Aorta (tissue), 5 donors: ENCODE results near the gene SMARCC2. TPM values are rescaled to one million over a fixed set of nuclear protein-coding genes. Genes with fewer than 3 reads are reported as not detected.

Source experiments
- ATAC-seq: fragments of 200-7000 bp; cut with Tn5 transposase; one replicate; pipeline ENCODE4 v1.9.1; 2022; ENCODE audit warnings: moderate library complexity; ENCODE audit not compliant: low FRiP score
- DNase-seq, 2 donors: peaks; one replicate each; pipeline ENCODE4 v3.0.0-alpha.2; 2020
- H3K27ac ChIP-seq, 2 donors: one replicate each; pipeline ENCODE4 v1.5.1; 2013; ENCODE audit warnings: low read length in 2 of 2, mild to moderate bottlenecking in 2 of 2, moderate library complexity in 2 of 2, control low read depth in 1 of 2, inconsistent platforms in 1 of 2, low read depth in 1 of 2
- H3K27me3 ChIP-seq, 2 donors: one replicate each; pipeline ENCODE4 v1.6.1; 2013; ENCODE audit warnings: control low read depth in 1 of 2, low read length in 1 of 2, mild to moderate bottlenecking in 1 of 2, moderate library complexity in 1 of 2; ENCODE audit not compliant: insufficient read depth in 2 of 2, control insufficient read depth in 1 of 2
- H3K36me3 ChIP-seq, 2 donors: one replicate each; pipeline ENCODE4 v1.6.1; 2013; ENCODE audit warnings: control low read depth in 1 of 2, low read length in 1 of 2, mild to moderate bottlenecking in 1 of 2; ENCODE audit not compliant: insufficient read depth in 2 of 2, control insufficient read depth in 1 of 2
- H3K4me1 ChIP-seq, 2 donors: one replicate each; pipeline ENCODE4 v1.6.1; 2013; ENCODE audit warnings: low read length in 2 of 2, control low read depth in 1 of 2, mild to moderate bottlenecking in 1 of 2, moderate library complexity in 1 of 2; ENCODE audit not compliant: insufficient read depth in 2 of 2, control insufficient read depth in 1 of 2
- H3K4me3 ChIP-seq, 2 donors: one replicate each; pipeline ENCODE4 v1.5.1; 2013; ENCODE audit warnings: low read length in 2 of 2, control low read depth in 1 of 2, mild to moderate bottlenecking in 1 of 2
- H3K9me3 ChIP-seq: one replicate; pipeline ENCODE4 v1.6.1; 2013; ENCODE audit warnings: mild to moderate bottlenecking, low read length; ENCODE audit not compliant: control insufficient read depth
- WGBS, 2 donors: extraction: QIAGEN DNeasy Blood & Tissue Kit; methylation state at CpG; one replicate each; pipeline ENCODE4 v1.1.7; 2013; 5-methylcytosine and 5-hydroxymethylcytosine counted together
- intact Hi-C, 2 donors: fragments of 100-400 bp; cut with DNase I; formaldehyde crosslinking; loops; one replicate each; pipeline versions ENCODE4 v1.14.2 to v1.15.0; 2022
- polyA plus RNA-seq, 2 donors: library from polyadenylated mRNA; stranded (reverse); fragments of 200-250 nt; gene quantifications; one replicate each; pipeline ENCODE4 v1.2.3, GENCODE V29; 2013
- total RNA-seq, 2 donors: library from RNA; stranded (reverse); fragmentation: NEBNext Ultra II Directional; extraction: Animal tissue kit (Norgen Biotek cat#: 25700); gene quantifications; one replicate each; pipeline ENCODE4 v1.2.1, GENCODE V29; 2021
- donor health status: healthy with polysubstance abuse.
- donor health status: Bipolar disorder and iron deficiency.
- donor health status: DM: no; HTN: no; CAD: no.
- donor health status: DM: no; HTN: no; CAD: no.
- donor health status: DM: yes; HTN: yes; CAD: no.

The SMARCC2 gene
- total and polyA plus RNA-seq, 4 donors = 45.0 to 140 (median 86.9) TPM

DNA sequence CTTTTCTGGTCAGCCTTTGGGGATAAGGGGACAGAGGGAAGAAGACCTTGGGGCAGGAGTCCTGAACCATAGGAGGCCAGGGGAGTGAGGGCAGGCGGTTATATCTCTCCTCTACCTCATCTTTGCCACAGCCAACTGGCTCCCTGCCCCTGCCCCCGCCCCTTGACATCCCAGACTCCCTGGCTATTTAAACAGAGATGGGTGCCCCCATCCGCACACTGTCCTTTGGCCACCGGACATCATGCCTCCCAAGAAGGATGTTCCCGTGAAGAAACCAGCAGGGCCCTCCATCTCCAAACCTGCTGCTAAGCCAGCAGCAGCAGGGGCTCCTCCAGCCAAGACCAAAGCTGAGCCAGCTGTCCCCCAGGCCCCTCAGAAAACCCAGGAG is 35.6 kb downstream of the SMARCC2 start:
- Histone ChIP-seq H3K27ac (no peak overlapping the region), H3K4me1 (no peaks in the 10 kb centered on the region), H3K27me3 (no peaks in the 10 kb centered on the region), H3K4me3 (no peak overlapping the region), H3K9me3 (no peaks in the 10 kb centered on the region), H3K36me3 (no peaks in the 10 kb centered on the region)
- no peak for DNase-seq
- 61 to 80% methylated on average over 5 of the region's 5 CpGs for WGBS, 2 donors
- intact Hi-C loops = no loop called here
- ATAC-seq = no peak

DNA sequence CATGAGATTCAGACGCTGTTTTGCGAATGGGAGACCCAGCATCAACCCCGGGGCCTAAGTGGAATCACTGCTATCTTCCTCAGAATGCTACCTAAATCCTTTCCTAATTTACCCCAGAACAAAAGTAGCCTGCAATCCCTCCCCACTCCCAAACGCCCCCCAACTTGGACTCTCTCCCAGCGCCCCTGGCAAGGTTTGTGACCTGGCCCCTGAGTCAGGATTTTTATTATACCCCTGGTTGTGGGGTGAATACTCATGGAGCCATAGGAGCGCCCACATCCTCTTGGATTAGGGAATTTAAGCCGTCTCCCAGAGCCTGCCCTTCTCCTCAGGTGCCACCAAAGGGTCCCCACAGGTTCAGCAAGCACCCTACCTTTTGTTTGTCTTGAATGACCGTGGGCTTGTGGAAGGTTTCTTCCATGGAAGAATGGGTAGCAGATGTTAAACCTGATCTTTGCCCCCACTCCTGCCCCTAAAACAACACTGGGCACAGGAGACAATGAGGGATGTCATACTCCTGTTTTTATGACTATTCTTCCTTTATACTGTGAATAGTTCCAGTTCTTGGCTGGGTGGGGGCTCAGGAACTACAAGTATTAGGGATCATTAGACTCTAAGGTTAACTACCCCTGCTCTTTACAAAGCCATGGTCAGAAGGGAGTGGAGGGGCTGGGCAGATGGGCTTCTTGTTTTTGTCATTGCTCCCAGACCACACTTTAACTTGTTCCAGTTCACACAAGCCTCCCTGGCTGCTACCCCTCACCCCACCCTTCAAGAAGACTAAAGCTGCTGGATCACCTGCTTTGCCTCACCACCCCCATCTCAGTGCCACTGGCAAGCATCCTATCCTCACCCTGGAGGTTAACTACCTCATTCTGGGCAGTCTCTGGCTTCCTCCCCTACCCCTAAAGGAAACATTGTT is 36.3 kb downstream of the SMARCC2 start:
- ATAC-seq (no peak), DNase-seq (no peak)
- no peaks in the 10 kb centered on the region for H3K36me3 ChIP-seq
- 11 to 12% methylated on average over 8 of the region's 8 CpGs for WGBS, 2 donors
- peak overlapping the region; percentile 15 to 42 for H3K4me3 ChIP-seq
- intact Hi-C loops = no loop called here
- no peaks in the 10 kb centered on the region for H3K9me3 ChIP-seq
- H3K27ac ChIP-seq = no peak overlapping the region
- no peaks in the 10 kb centered on the region for H3K4me1 ChIP-seq
- H3K27me3 ChIP-seq = no peaks in the 10 kb centered on the region

DNA sequence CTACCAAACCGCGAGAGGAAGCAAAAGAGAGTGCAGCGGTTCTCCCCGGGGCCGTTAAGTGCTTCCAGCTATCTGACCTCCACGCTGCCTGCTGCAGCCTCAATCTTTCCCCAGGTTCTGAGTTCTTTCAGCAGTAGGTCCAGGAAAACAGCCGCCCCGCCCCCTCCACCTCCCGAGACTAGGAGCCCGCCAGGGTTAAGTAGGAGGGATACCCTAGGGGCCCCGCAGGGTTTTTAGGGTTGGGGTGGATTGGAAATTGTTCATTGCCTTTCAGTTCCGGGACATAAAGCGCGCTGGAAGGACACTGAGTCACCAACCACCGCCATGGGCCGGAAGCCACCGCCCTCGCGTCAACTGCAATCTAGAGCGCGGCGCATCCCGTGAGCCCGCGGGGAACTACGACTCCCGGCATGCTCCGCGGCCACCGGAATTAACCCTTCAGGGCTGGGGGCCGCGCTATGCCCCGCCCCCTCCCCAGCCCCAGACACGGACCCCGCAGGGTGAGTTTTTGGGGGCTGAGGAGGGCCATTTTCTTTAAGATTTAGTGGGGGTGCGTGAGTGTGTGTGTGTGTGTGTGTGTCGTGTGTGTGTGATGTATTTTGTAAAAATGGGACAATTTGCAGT is 37.0 kb downstream of the SMARCC2 start, which contains the start of gene MYL6B:
MYL6B (plus strand) TSS at position 456 of the 624 bp plus-strand sequence. CDS start 1,332 bp downstream, outside the sequence.
- H3K4me1 ChIP-seq = no peaks in the 10 kb centered on the region
- H3K4me3 ChIP-seq = peak within 1 kb of the TSS; percentile 66
- peak within 1 kb of the TSS in 1 of 2 donors; percentile 62 for H3K27ac ChIP-seq
- WGBS, 2 donors = 0% methylated on average over 37 of the region's 37 CpGs
- no peaks in the 10 kb centered on the region for H3K27me3 ChIP-seq
- DNase-seq = peak; percentile 97 to 99
- no peaks in the 10 kb centered on the region for H3K36me3 ChIP-seq
- peak; percentile 95 for ATAC-seq
- no peaks in the 10 kb centered on the region for H3K9me3 ChIP-seq
- intact Hi-C loops = no loop called here

DNA sequence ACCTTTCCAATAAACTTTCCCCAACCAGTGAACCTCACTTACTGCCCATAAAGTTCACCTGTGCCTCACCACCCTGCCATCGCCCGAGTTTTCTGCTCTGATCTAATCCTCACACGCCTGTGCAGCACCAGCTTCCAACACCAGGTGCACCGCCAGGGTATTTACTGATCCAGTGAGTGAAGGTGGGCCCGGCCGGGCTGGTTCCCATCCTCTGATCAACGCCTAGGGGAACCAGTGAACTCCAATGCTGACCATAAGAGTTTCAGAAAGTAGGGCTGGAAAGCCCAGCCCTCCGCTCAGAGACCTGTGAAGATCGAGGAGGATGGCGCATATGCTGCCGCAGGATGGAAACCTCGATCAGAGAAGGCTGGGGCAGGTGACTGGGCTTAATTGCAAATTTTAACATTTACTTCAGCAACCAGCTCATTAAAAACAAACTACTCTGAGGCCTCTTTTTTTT is 37.6 kb downstream of the SMARCC2 start:
- Histone ChIP-seq H3K9me3 (no peaks in the 10 kb centered on the region), H3K36me3 (no peaks in the 10 kb centered on the region), H3K4me1 (no peaks in the 10 kb centered on the region), H3K27me3 (no peaks in the 10 kb centered on the region), H3K27ac (peak overlapping the region in 1 of 2 donors; percentile 62), H3K4me3 (peak overlapping the region; percentile 66)
- ATAC-seq (peak; percentile 24), DNase-seq (peak; percentile 62 to 85)
- intact Hi-C loops = loop anchor here in 1 of 2 donors (2.0 kb wide), 1 partner anchor 23 kb away; the partner anchor contains the start of gene ESYT1
- 11 to 12% methylated on average over 12 of the region's 12 CpGs for WGBS, 2 donors

DNA sequence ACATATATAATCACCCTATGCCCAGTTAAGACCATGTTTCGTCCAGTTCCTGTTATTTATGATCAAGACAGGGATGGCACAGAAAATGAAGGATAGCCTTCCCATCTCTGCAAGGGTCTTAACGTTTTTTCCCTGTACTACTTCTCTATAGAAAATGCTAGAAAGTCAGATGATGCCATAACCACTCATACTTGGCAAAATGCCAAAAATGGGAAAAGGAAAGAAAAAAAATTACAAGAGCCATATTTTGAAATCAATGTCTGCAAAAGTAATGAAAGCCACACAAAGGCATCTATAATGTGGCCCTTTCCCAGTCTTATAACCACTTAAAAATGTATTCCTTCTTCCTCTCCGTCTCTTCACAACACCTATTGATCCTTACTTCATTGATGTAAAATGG is 38.7 kb downstream of the SMARCC2 start:
- intact Hi-C loops = loop anchor here in 1 of 2 donors (2.0 kb wide), 1 partner anchor 22 kb away; the partner anchor contains the start of gene ESYT1
- H3K4me1 ChIP-seq = no peaks in the 10 kb centered on the region
- no peaks in the 10 kb centered on the region for H3K36me3 ChIP-seq
- H3K27ac ChIP-seq = no peak overlapping the region
- ATAC-seq = no peak
- no peak for DNase-seq
- no peaks in the 10 kb centered on the region for H3K27me3 ChIP-seq
- no peaks in the 10 kb centered on the region for H3K9me3 ChIP-seq
- no peak overlapping the region for H3K4me3 ChIP-seq
- 62 to 65% methylated on average over 3 of the region's 3 CpGs for WGBS, 2 donors

DNA sequence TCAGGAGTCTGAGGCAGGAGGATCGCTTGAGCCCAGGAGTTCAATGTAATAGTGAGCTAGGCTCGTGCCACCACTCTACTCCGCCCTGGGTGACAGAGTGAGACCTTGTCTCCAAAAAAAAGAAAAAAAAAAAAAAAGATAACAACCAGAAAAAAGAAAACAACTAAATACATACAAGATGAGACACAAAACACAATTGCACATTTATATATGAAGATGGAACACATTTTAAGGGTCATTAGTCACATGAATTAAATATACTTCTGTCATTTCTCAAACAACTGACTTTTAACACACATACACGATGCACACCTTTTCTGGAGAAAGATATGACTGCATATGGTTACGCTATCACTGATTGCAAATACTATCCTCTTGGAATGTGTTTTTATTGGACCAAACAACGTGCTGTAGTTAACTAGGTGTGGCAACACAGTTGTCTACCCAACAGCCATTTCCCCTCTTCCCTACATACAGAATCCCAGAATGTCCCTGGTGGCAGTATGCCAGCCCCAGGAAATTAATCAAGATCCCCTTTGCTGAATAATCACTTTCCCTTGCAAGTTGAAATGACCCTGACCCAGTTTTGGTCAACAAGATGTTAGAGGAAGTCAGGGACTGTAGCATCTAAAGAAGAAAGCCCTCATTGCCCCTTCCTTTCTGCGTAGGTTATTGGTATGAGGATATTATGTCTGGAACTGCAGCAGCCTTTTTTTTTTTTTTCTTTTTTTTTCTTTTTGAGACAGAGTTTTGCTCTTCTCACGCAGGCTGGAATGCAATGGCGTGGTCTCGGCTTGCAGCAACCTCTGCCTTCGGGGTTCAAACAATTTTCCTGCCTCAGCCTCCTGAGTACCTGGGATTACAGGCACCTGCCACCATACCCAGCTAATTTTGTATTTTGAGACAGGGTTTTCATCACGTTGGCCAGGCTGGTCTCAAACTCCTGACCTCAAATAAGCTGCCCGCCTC is 42.5 kb downstream of the SMARCC2 start:
- H3K27ac ChIP-seq = no peak overlapping the region

DNA sequence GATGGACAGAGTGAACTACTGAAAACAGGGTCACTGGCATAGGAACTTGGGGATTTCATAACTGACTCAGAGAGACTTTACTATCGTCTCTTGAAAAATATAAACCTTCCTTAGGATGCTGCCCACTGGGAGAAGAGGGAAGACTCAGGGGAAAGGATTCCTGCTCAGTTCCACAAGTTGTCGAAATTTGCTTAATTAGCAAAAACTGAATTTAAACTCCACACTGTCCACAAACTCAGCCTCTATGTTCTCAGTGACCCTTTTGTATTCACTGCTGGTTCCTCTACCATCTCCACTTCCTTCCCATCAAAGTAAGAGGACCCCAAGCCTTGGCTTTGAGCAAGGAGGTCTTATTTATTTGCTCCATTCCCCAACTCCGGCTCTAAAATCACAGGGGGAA is 44.1 kb downstream of the SMARCC2 start:
- no peak overlapping the region for H3K4me3 ChIP-seq
- peaks cover 0 to 14% of the 10 kb centered on the region in 2 donors for H3K36me3 ChIP-seq
- WGBS, 2 donors = 77 to 89% methylated on average over 3 of the region's 3 CpGs
- no peaks in the 10 kb centered on the region for H3K4me1 ChIP-seq
- H3K27me3 ChIP-seq = no peaks in the 10 kb centered on the region
- ATAC-seq (no peak), DNase-seq (no peak)
- no peaks in the 10 kb centered on the region for H3K9me3 ChIP-seq
- no peak overlapping the region for H3K27ac ChIP-seq
- intact Hi-C loops = no loop called here

More for the DNA sequence above, 42.5 kb downstream of the SMARCC2 start:
- Histone ChIP-seq H3K27me3 (no peaks in the 10 kb centered on the region), H3K36me3 (peaks cover 0 to 9% of the 10 kb centered on the region in 2 donors), H3K9me3 (no peaks in the 10 kb centered on the region), H3K4me1 (no peaks in the 10 kb centered on the region), H3K4me3 (no peak overlapping the region)
- DNase-seq (no peak), ATAC-seq (no peak)
- WGBS, 2 donors = 43 to 44% methylated on average over 13 of the region's 13 CpGs
- intact Hi-C loops = no loop called here

DNA sequence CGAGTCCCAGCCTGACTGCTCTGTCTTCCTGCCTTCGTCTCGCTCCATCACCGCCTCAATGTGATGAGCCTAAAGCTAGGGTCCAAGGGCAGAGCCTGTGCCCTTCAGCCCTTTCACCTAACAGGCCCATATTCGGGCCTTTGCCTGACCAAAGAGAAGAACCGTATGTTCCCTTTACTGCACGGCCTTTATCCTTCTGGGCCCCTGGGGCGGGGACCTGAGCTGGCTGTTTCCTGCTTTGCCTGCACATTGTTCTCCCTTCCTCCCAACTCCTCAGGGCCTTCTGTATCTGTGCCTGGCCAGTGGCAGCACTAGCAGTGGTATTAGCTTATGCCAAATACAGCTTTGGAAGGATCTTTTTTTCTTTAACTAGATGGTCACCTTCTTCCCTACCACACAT is 45.4 kb downstream of the SMARCC2 start:
- WGBS, 2 donors = 86% methylated on average over 8 of the region's 8 CpGs
- intact Hi-C loops = no loop called here
- no peak overlapping the region for H3K4me3 ChIP-seq
- DNase-seq (no peak), ATAC-seq (peak; percentile 6)
- peaks cover 0 to 14% of the 10 kb centered on the region in 2 donors for H3K36me3 ChIP-seq
- H3K27ac ChIP-seq = no peak overlapping the region
- H3K9me3 ChIP-seq = no peaks in the 10 kb centered on the region
- no peaks in the 10 kb centered on the region for H3K27me3 ChIP-seq
- no peaks in the 10 kb centered on the region for H3K4me1 ChIP-seq
